HG02588 (cell line): Measurements from ENCODE around the gene POPDC2.

Experiments
- ATAC-seq: cut with Tn5 transposase; IDR thresholded peaks from one replicate; pipeline ENCODE4 v1.9.1; 2021; ENCODE audit warnings: mild to moderate bottlenecking, moderate library complexity; ENCODE audit not compliant: unreplicated experiment

POPDC2 gene

DNA sequence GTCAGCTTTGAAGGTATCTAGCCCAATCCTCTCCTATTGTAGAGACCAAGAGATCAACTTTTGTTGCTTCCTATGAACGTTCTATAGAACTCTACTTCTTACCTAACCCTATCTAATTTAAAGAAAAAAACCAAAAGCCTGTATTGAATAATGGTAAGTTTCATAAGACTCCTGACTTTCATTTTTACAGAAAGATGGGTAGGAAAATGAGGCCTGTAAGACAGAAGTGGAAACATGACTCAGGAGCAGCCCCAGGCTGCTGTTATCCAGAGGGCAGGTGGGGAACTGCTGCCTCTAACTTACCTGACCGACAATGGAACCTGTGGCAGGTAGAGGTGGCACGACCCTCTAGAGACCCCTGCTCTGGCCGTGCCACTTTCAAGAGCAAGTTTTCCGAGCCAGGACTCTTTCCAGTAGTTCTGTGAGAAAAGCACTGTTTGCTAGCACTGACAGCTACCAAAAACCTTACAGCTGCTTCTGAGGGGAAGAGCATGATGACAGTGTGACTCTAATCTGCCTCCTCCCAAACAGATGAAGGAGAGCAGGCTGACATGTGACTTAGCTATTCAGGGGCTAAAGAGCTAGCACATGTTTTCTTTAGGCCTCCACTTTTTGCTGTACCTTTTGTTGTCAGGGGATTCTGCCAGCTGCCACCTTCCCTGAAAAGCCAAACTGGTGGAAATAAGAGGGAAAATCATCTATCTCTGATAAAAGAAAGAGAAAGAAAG, 17.5 kb downstream of the POPDC2 start:
- no peak for ATAC-seq

DNA sequence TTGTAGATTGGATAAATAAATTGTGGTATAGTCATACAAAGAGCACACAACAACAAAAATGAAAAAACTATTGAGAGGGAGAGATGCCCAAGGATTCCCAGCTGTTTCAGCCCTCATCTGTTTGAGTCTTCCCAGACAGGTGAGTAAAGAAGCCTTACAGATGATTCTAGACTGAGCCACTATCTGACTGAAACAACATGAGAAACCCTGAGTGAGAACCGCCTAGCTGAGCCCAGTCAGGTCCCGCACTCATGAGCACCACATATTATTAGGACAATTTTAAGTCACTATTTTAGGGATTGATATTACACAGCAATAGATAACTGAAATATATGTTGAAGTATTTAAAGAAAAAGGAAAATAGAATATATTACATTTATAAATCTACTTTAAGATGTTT, 19.0 kb downstream of the POPDC2 start:
- ATAC-seq = no peak

DNA sequence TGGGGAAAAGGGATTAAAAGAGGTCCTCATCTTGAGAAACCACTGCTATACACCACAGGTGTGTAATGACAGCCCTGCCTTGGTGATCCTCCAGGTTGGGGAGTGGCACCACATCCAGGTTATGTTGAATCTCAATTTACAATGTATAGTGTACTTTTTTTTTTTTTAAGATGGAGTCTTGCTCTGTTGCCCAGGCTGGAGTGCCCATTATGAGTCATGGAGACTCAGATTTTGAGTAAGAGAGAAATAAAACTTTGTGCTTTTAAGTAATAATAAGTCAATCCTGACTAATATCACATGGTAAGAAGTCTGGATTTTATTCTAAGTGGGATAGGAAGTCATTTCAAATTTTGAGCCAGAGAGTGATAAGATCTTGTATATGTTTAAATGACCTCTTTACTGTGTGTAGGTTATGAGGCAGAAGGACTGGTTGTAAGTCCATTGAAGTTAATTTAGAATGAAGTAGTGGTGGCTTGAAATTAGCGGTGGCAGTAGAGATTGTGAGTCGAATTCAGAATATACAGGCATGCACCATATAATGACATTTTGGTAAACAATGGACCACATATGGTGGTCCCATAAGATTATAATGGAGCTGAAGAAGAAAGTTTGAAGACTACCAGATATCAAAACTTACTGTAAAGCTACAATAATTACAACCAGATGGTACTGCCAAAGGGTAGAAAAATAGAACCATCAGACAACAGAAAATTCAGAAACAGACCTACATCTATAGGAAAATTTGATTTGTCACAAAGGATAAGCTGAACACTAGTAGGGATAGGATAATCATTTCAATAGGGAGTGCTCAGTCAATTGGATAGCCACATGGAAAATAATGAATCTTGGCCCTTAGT, 20.7 kb downstream of the POPDC2 start:
- ATAC-seq = no peak

DNA sequence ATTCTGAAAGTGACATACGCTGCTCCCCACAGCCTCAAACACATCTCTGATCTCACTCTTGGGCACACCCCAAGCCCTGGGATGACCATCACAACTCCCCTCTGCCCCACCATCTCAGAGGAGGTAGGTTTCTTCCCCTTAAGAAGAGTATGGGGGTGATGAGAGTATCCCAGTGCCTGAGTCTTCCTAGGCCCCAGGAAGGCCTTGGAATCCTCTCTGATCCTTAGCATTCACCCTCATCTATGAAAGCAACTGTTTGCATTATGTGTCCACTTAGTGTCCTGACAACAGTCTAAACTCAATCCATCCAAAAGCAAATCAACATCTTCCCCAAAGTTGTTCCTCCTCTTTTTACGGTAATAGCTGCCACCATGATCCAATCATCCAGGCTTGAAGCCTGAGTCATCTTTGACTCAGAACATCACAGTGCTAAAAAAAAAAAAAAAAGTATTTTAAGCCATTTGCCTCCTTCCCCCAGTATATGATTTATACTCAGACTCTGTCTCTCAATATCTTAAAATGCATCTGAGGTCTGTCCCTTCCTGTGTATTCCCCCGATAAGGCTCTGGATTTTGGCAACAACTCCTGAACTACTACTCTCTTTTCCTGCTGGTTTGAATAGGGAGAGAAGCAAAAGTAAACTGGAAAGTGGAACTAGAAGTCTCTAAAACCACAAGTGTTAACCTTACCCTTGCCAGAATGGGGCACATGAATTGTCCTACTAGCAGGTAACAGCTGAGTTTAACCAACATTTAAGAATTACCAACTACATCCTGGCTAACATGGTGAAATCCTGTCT, 22.5 kb downstream of the POPDC2 start:
- peak; percentile 29 for ATAC-seq

DNA sequence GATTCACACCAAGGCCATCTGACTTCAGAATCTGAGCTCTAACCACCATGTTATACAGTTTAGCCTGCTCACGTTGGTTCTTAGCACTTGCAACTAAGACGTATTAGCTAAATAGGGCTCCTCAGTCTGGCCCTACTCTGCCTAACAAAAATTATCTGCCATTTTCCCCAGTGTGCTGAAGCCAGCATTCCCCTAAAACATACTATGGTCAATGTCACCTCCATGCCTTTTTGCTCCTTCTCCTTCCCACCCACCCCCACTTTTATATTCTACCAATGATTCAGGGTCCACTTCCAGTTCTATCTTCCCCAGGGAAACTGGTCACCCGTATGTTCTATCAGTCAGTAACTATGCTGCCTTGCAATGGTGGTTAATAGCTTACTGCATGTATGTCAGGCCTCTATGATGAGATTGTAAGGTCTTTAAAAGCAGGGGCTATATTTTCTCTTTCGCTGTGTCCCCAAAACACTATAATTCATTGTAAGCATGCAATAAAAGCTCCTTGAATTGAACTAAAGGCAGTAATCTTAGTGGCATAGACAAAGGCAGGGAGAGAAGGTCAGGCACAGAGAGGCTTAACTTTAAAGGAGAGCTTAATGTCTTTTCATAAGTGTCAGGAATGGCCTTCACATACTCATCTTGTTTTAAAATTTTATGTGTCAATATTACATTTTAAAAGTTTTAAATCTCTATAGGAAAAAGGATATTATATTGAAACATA, 23.3 kb downstream of the POPDC2 start:
- ATAC-seq = no peak

DNA sequence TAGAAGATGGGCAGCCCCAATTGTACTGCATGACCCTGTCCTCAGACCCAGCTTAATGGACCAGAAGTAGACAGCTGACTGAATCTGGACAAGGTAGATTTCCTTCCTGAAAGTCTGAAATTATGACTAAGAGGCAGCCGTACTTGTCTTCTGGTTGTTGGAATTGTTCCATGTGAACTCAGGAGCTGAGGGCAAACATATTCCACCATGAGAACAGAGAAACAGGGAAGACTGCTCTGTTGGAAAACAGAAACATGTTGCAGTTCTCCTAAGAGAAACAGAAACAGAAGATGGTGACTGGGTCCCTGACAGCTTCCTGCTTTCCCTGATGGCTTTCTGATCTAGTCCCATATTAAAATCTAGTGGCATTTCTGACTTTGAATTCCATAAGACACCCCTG, 24.1 kb downstream of the POPDC2 start:
- no peak for ATAC-seq

DNA sequence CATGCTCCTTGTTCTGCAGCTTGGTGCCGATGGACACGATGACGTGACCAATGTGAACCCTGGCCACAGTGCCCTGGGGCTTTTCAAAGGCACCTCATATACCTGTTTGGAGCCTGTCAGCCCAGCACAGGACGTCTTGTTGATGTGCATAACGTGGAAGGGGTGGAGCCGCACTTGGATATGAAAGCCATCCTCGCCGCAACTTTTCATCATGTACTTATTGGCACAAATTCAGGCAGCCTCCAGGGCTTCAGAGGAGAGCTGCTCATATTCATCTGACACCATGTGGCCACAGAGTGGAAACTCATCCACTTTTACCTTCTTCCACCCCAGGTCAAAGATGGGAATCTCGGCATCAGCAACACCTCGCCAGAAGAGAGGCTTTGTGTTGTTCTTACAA, 24.7 kb downstream of the POPDC2 start:
- no peak for ATAC-seq

DNA sequence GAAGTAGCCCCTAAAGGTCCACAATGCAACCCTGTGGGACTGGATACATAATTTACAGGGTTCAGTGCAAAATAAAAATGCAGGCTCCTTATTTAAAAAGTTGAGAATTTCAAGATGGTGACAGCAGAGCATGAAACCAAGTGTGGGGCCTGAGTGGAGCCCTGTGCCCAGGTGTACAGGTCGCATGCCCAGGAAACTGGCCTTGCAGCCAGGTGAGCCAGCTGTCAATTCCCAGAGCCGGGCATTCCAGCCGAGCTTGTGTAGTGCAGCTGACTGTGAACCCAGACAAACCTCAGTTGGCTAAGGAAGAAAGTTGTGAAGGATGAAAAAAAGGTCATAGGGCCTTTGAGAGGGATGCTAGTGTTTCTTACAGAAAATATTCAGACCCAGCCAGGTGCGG, 27.6 kb downstream of the POPDC2 start:
- ATAC-seq = no peak

DNA sequence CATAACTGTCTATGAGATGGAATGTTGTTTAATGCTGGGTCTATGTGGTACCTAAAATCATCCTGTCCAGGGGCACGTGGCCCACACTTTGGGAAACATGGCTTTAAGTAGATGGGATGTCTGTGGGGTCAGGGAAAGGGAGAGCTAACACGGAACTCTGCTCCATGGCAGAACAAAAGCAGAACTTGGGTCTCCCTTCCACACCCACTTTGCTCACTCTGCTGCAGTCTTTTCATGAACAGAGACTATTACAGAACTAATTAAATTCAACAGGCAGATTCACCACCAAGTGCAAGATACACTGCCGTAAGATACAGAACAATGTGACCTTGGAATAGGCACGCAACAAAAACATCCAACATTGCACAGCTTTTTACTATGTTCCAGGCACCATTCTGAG, 28.2 kb downstream of the POPDC2 start:
- no peak for ATAC-seq

DNA sequence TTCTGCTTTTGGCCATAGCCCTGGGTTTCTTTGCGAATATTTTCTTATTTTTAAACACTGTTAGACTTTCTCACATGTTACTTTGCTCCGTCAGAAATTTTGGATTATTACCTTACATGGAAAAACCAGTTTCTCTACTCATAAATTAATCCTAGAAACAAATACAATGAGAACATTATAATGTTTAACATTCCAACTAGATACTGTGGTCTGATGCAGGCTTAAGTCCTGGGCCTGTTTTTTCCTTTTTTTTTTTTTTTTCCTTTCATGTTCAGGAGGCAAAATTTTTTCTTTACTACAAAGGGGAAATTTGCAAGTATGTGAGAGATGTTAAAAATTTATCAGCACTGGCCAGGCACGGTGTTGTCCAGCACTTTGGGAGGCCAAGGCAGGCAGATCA, 28.9 kb downstream of the POPDC2 start:
- no peak for ATAC-seq

DNA sequence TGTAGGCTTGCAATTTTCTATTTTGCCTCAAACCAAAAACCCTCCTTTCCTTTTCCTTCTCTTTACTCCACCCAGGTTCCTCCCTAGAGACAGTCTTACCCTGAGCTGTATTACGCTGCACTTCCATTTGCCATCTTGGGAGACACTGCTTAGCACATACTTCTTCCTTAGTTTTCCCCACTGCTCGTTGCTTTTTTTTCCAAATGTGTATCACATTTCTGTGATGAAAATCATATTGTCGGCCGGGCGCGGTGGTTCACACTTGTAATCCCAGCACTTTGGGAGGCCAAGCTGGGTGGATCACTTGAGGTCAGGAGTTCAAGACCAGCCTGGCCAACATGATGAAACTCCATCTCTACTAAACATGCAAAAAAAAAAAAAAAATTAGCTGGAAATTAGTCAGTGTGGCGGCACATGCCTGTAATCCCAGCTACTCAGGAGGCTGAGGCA, 29.5 kb downstream of the POPDC2 start:
- ATAC-seq = no peak

DNA sequence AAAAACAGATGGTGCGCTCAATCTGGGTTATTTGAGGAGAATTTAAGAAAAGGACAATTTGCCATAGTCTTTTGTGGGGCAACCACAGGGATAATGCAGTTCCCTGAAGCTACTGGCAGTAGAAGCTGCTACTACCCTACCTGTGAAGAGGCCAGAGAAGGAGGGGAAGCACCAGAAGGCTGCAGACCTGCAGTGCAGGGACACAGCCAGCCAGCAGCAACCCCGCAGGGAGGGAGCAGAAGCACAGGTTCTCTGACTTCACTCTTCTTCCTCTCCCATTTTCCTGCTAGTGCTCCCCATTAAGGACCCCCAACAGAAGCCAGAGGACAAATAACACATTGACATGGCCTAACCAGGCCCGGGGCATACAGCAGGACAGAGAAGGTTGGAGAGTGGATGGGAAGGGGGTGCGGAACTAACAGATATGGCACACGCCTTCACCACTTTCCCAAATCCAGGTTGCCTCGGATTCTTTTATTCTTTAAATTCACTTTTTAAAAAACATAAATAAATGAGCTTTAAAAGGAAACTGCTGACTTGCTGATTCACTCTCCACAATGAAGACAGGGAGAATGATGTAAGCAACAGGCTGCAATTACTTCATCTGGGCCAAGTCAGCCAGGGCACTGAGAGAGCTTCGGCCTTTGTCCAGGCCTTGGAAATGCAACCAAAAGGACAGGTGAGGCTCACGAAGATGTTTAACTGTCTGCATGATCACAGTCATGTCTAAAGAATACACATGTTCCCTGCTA, 30.1 kb downstream of the POPDC2 start:
- ATAC-seq = no peak

DNA sequence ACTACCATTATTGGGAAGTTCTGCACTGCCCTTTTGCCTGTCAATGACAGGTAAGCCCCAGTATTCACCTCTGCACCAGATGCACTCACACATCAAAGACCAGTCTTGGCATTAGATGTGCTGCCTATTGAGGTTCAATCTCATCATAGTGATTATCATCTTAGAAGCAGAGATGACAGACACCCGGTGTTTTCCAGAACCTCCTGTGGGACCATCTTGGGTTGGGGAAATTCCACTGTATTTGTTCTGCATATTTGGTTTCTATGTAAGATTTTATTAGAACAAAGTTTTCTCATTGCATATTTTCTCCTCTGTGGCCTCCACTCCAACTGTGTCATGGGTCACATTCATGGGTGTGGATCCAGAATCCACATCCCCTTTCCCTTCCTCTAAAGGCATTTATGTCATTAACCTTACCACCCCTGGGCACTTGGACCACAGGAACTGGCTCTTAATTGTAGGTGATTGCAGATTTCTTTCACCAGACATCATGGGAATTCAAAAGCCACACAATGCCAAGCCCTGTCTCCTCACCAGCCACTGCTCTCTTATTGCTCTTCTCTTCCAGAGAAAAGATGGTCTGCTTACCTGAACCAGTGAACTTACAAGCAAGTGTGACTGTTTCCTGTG, 31.5 kb downstream of the POPDC2 start:
- ATAC-seq = peak; percentile 23

DNA sequence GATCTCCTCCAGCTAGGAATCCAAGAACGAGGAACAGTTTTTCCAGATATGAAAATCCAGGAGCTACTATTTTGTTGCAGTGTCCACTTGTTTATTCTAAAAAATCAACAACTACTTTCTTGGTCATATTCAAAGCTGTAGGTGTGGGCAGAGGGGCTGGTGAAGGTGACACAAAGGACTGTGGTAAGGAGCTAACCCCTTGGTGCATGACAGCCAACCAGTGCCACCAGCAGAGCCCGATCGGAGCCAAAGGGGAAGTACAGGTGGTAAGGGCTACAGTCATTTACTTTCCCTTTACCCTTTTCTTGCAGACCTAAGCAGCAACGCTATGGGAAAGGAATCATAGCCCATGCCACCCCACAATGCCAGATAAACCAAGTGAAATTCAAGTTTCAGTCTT, 32.0 kb downstream of the POPDC2 start:
- ATAC-seq = peak; percentile 64

DNA sequence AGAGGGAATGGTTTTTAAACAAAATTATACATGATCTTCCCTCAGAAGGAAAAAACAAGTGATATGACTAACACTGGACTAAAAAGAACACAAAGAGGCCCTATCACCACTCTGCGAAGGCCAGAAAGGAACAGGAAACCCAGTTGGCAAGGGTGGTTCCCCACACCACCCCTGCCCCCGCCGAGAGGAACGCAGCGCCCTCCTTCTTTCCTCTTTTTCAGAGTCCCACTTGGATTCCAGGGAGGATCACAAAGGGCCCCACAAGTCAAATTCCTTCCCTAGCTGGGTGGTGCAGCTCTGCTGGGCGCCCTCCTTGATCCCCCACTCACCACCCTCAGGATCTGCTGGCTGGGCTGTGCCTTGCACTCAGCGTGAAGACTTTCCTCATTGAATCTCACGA, 32.9 kb downstream of the POPDC2 start:
- ATAC-seq = peak; percentile 35

DNA sequence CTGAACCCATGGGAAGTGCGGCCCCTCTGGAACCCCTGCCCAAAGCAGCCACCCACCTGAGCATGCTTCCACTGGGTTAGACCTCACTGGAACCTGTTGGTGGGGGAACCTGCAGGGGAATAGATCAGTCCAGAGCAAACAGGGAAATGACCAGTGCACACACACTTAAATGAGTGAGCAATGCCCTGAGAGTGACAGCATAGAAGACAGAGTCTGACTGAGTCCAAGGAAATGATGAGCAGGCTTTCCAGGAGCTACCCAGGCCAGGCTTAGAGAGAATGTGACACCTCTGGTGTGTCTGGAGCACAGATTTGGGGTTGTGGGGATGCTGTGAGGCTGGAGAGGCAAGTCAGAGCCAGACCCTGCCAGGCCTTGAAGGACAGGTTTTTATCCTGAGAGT, 34.2 kb downstream of the POPDC2 start:
- ATAC-seq = no peak

DNA sequence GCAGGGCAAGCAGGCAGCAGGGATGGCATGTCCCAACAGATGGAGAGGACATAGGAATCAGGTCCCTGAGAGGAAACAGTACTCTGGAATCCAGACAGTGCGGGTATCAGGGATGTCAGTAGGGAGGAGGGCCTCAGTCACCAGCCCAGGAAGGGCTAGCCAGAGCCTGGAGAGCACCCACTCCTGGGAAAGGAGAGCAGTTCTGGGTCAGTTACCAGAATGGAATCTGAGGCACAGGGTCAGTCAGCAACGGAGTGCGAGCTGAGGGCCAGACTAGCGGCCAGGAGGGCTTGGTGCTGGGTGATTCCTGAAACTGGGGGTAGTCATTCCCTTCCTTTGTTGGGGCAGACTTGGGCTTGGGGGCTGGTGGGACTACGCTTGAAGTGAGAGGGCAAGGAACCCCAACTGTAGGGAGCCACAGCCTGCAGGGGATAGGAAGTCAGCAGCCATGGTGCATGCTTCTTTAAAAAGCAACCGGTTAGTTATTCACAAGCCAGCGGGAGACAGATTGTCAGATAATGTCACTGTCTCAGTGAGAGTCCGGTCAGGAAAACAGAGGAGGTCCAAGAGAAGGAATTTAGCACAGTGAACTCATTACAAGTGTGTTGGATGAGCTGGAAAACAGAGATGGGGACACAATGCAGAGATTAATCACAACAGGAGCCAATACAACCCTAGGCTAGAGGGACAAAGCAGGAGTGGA, 34.8 kb downstream of the POPDC2 start:
- no peak for ATAC-seq

DNA sequence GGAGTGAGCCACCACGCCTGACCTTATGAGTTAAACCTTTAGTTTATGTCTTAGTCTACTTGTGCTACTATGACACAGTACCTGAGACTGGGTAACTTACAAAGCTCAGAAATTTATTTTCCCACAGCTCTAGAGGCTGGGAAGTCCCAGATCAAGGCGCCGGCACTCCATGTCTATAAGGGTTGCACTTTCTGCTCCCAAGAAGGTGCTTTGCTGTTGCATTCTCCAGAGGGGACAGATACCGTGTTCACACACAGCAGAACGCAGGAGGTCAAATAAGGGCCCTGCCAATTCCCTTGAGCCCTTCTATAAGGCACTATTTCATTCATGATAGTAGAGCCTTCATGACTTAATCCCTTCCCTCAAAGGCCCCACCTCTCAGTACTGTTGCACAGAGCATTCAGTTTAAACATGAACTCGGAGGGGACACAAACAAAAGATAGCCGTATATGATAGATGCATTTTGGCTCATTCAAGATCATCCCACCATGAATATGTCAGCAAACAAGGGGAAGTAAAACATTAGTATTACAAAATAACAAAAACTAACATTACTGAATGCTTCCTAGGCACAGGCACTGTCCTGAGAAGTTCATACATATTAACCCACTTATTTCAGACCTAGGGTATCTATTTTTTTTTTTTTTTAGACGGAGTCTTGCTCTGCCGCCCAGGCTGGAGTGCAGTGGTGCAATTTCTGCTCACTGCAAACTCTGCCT, 36.2 kb downstream of the POPDC2 start:
- no peak for ATAC-seq
